Gastrocnemius medialis (tissue), 4 donors: ENCODE data around the gene HMHB1.

Experiments used
- POLR2A ChIP-seq, 2 donors: fragments of 450-650 bp; IDR thresholded peaks; one replicate each; pipeline ENCODE4 v1.6.1; 2017; ENCODE audit warnings: antibody characterized with exemption in 2 of 2, mild to moderate bottlenecking in 2 of 2, moderate library complexity in 2 of 2
- TF ChIP-seq, protein P1 (sequence below), 5 experiments: fragments of 450-650 bp in 3 of 5; fragments of 200-600 bp in 2 of 5; sonication (generic) in 2 of 5; IDR thresholded peaks in 4 of 5; conservative IDR thresholded peaks in 1 of 5; 1 replicate in 4 of 5; 2 replicates in 1 of 5; pipeline ENCODE4 v1.5.1; 2016 to 2019; ENCODE audit warnings: antibody characterized with exemption in 5 of 5, mild to moderate bottlenecking in 3 of 5, moderate library complexity in 3 of 5

DNA sequence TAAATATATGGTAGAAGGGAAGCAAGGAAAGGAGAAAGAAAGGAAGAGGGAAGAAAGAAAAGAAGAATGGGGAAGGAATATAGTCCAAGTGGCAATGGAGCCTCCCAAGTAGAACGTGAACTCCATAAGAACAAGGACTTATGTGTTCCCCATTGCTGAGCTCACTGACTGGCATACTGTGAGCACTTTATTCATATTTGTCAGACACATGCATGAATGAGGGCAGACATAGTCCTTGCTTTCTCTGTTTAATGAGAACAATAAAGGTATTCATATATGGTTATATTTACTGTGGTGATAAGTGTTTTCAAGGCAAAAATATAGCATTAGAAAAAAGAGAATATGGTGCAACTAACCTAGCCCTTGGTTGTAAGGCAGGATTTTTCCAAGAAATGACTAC is 23.6 kb upstream of the HMHB1 start:
- TF ChIP-seq, protein P1, sequence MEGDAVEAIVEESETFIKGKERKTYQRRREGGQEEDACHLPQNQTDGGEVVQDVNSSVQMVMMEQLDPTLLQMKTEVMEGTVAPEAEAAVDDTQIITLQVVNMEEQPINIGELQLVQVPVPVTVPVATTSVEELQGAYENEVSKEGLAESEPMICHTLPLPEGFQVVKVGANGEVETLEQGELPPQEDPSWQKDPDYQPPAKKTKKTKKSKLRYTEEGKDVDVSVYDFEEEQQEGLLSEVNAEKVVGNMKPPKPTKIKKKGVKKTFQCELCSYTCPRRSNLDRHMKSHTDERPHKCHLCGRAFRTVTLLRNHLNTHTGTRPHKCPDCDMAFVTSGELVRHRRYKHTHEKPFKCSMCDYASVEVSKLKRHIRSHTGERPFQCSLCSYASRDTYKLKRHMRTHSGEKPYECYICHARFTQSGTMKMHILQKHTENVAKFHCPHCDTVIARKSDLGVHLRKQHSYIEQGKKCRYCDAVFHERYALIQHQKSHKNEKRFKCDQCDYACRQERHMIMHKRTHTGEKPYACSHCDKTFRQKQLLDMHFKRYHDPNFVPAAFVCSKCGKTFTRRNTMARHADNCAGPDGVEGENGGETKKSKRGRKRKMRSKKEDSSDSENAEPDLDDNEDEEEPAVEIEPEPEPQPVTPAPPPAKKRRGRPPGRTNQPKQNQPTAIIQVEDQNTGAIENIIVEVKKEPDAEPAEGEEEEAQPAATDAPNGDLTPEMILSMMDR (IDR thresholded peaks at IDR 0.05 in 4 of 5, conservative IDR thresholded peaks at IDR 0.05 in 1 of 5): no peak
- no peak for TF ChIP-seq POLR2A (IDR thresholded peaks at IDR 0.05)
